H1 (cell line): ENCODE data around the gene PAWR. TPM values are rescaled to one million over a fixed set of nuclear protein-coding genes. Genes with fewer than 3 reads are reported as not detected.

Experiments used
- ASH2L ChIP-seq: fragments of 200-600, 300-600 bp; sonication (generic); IDR thresholded peaks from one replicate; pipeline ENCODE4 v1.7.1; 2017; ENCODE audit warnings: low read length
- NANOG ChIP-seq: IDR thresholded peaks from 2 replicates; pipeline ENCODE4 v1.6.1; 2011; ENCODE audit warnings: low read length, low read depth, mild to moderate bottlenecking, inconsistent platforms; ENCODE audit not compliant: insufficient read depth, poor library complexity, severe bottlenecking
- POLR2A ChIP-seq, 2 experiments: IDR thresholded peaks; 1 replicate in 1 of 2; 2 replicates in 1 of 2; pipeline ENCODE4 v1.6.1; 2011; ENCODE audit warnings: low read depth in 2 of 2, low read length in 2 of 2, mild to moderate bottlenecking in 2 of 2; ENCODE audit errors: control extremely low read depth in 1 of 2
- polyA plus RNA-seq, 7 experiments: library from polyadenylated mRNA; depleted of rRNA in 3 of 7; stranded (reverse) in 5 of 7; unstranded in 2 of 7; fragments of >200 nt in 5 of 7; fragments of 200-250 nt in 2 of 7; gene quantifications; 1 replicate in 5 of 7; 2 replicates in 1 of 7; 4 replicates in 1 of 7; pipeline versions ENCODE4 v1.2.1 to v1.2.3, GENCODE V29; 2011 to 2013; ENCODE audit warnings: missing spikeins in 2 of 7, mixed read lengths in 2 of 7
- total RNA-seq: library from RNA; stranded (reverse); fragmentation: NEBNext Ultra II Directional; extraction: Animal tissue kit (Norgen Biotek cat#: 25700); gene quantifications from 2 replicates; pipeline ENCODE4 v1.2.1, GENCODE V29; 2021

The PAWR gene
- total and polyA plus RNA-seq, 2 of the 8 experiments (the other 6 are each of a cell fraction or from before 2014, with no cell fraction given), result 28.3 to 327 TPM

DNA sequence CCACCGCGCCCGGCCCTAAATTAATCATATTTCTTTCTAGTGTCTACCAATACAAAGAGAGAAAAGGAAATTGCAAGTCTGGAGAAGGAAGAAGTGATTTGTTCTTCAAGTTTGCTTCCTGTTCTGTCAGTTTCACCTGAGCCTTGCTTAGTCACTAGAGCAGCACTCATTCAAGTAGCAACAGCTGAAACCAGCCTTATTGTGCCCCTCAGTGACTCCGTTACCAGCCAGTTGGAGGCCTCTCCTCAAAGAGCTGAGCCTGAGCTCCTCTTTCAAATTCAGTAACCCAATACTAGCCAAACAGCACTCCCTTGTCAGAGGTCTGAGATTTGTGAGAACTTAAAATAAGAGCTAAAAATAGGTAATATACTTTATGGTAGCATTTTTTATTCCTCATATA lies 17.4 kb downstream of the PAWR start (continued):
- TF ChIP-seq NANOG, result no peak
- no peak for TF ChIP-seq ASH2L
- no peak for TF ChIP-seq POLR2A (IDR thresholded peaks at IDR 0.05; ENCODE audit: control extremely low read depth in 1 of 2, low read depth in 2 of 2, low read length in 2 of 2)
